Upper lobe of left lung (tissue), 4 donors: ENCODE measurements around the gene CEP44.

Source experiments
- POLR2AphosphoS5 ChIP-seq, 2 donors: sonication (generic); formaldehyde crosslinking; IDR thresholded peaks; one replicate each; pipeline ENCODE4 v1.5.1; 2017; ENCODE audit warnings: antibody characterized with exemption in 2 of 2
- TF ChIP-seq, protein P1 (sequence below), 6 experiments: fragments of 450-650 bp in 4 of 6; fragments of 200-600 bp in 2 of 6; sonication (generic) in 2 of 6; IDR thresholded peaks; one replicate each; pipeline ENCODE4 v1.5.1; 2016 to 2019; ENCODE audit warnings: antibody characterized with exemption in 6 of 6

DNA sequence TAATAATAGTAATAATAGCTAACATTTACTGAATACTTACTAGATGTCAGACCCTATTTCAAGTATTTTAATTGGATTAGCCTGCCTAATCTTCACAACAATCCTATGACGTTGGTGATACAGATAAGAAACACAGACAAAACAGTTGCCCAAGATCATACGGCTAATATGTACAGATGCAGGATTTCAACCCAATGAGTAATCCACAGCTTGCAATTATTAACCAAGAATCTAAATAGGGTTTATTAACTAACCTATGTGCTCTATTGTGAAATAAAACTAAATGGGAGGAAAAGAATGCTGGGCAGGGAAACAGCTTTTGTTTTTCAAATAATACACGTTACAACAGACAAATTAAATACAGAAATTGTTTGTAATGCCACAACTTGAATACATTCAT is 23.6 kb upstream of the CEP44 start:
- TF ChIP-seq, protein P1, sequence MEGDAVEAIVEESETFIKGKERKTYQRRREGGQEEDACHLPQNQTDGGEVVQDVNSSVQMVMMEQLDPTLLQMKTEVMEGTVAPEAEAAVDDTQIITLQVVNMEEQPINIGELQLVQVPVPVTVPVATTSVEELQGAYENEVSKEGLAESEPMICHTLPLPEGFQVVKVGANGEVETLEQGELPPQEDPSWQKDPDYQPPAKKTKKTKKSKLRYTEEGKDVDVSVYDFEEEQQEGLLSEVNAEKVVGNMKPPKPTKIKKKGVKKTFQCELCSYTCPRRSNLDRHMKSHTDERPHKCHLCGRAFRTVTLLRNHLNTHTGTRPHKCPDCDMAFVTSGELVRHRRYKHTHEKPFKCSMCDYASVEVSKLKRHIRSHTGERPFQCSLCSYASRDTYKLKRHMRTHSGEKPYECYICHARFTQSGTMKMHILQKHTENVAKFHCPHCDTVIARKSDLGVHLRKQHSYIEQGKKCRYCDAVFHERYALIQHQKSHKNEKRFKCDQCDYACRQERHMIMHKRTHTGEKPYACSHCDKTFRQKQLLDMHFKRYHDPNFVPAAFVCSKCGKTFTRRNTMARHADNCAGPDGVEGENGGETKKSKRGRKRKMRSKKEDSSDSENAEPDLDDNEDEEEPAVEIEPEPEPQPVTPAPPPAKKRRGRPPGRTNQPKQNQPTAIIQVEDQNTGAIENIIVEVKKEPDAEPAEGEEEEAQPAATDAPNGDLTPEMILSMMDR (IDR thresholded peaks at IDR 0.05) = no peak
- no peak for TF ChIP-seq POLR2AphosphoS5 (IDR thresholded peaks at IDR 0.05)
